Kidney (tissue), 14 donors: ENCODE data around the gene VPS35L. TPM values are rescaled to one million over a fixed set of nuclear protein-coding genes. Genes with fewer than 3 reads are reported as not detected.

Source experiments
- DNase-seq, 5 donors: peaks; one replicate each; pipeline ENCODE4 v3.0.0-alpha.2; 2013 to 2020
- FAIRE-seq: peaks from 2 replicates; lab custom pipeline; 2012; peaks lifted over from hg19 to GRCh38; lab: Jason Lieb, UNC
- H3K27ac ChIP-seq, 2 donors: one replicate each; pipeline ENCODE4 v1.7.0; 2013; ENCODE audit warnings: low read depth in 2 of 2, low read length in 2 of 2, inconsistent platforms in 1 of 2
- H3K27me3 ChIP-seq: one replicate; pipeline ENCODE4 v1.7.1; 2013; ENCODE audit warnings: low read length, inconsistent platforms; ENCODE audit not compliant: control insufficient read depth, insufficient read depth
- H3K36me3 ChIP-seq, 3 donors: one replicate each; pipeline versions ENCODE4 v1.7.0 to v1.7.1; 2013; ENCODE audit warnings: low read length in 3 of 3, control low read depth in 1 of 3, inconsistent platforms in 1 of 3; ENCODE audit not compliant: insufficient read depth in 3 of 3, control insufficient read depth in 2 of 3
- H3K4me1 ChIP-seq, 3 donors: one replicate each; pipeline versions ENCODE4 v1.7.0 to v1.7.1; 2013; ENCODE audit warnings: low read length in 3 of 3, inconsistent platforms in 1 of 3, low read depth in 1 of 3; ENCODE audit not compliant: control insufficient read depth in 2 of 3, insufficient read depth in 2 of 3
- H3K4me3 ChIP-seq, 3 donors: one replicate each; pipeline versions ENCODE4 v1.7.0 to v1.8.1; 2013; ENCODE audit warnings: low read length in 3 of 3, control low read depth in 1 of 3, inconsistent platforms in 1 of 3
- H3K9ac ChIP-seq, 3 donors: one replicate each; pipeline versions ENCODE4 v1.7.0 to v1.7.1; 2013; ENCODE audit warnings: low read length in 3 of 3, control low read depth in 1 of 3, inconsistent platforms in 1 of 3
- H3K9me3 ChIP-seq, 3 donors: one replicate each; pipeline versions ENCODE4 v1.7.0 to v1.7.1; 2013; ENCODE audit warnings: low read length in 3 of 3, control low read depth in 1 of 3, inconsistent platforms in 1 of 3; ENCODE audit not compliant: control insufficient read depth in 2 of 3, insufficient read depth in 1 of 3
- CTCF ChIP-seq: IDR thresholded peaks from 3 replicates; pipeline ENCODE4 v1.5.1; 2012; ENCODE audit warnings: mild to moderate bottlenecking, moderate library complexity, borderline replicate concordance; ENCODE audit not compliant: insufficient read depth; ENCODE audit errors: extremely low read depth
- intact Hi-C: fragments of 100-400 bp; cut with DNase I; formaldehyde crosslinking; loops from one replicate; pipeline ENCODE4 v1.11.1; 2022
- polyA plus RNA-seq: library from polyadenylated mRNA; stranded (reverse); fragments of 350-450 nt; fragmentation: Illumina TruSeq; extraction: RNeasy Lipid Tissue Mini Kit (QIAGEN cat#74804); gene quantifications from one replicate; pipeline ENCODE4 v1.2.3, GENCODE V29; 2014; ENCODE audit warnings: low read depth, low replicate concordance; ENCODE audit not compliant: insufficient read depth
- total RNA-seq: library from RNA; stranded (reverse); fragmentation: NEBNext Ultra II Directional; extraction: Animal tissue kit (Norgen Biotek cat#: 25700); gene quantifications from one replicate; pipeline ENCODE4 v1.2.1, GENCODE V29; 2021
- donor health status: control.
- donor health status: control.
- donor health status: control.
- donor health status: control.
- donor health status: control.
- donor health status: DM: yes; HTN: yes; CAD: no.
- donor health status: Normal renal cell carcinoma (clear cell type).

VPS35L gene
- total and polyA plus RNA-seq, 2 donors from 2014 or later = 42.4 to 63.5 TPM

GRCh38 chr16:19743816-19744159 is 188.3 kb downstream of the VPS35L start:
- Histone ChIP-seq H3K27ac (peak overlapping the region in 1 of 2 donors; percentile 39), H3K9me3 (no peaks in the 10 kb centered on the region), H3K9ac (no peak overlapping the region), H3K36me3 (peaks cover 0 to 2% (median 0%) of the 10 kb centered on the region in 3 donors), H3K27me3 (no peaks in the 10 kb centered on the region), H3K4me1 (peaks cover 6 to 12% (median 11%) of the 10 kb centered on the region in 3 donors), H3K4me3 (no peak overlapping the region)
- intact Hi-C loops = no loop called here
- no peak for TF ChIP-seq CTCF
- FAIRE-seq (no peak), DNase-seq (no peak)

GRCh38 chr16:19744670-19745069 is 189.2 kb downstream of the VPS35L start:
- FAIRE-seq = no peak
- Histone ChIP-seq H3K9me3 (no peaks in the 10 kb centered on the region), H3K4me1 (peaks cover 10 to 18% (median 17%) of the 10 kb centered on the region in 3 donors), H3K9ac (no peak overlapping the region), H3K4me3 (no peak overlapping the region), H3K27me3 (no peaks in the 10 kb centered on the region), H3K36me3 (peaks cover 0 to 2% (median 0%) of the 10 kb centered on the region in 3 donors), H3K27ac (peak overlapping the region in 1 of 2 donors; percentile 17)
- DNase-seq = no peak
- TF ChIP-seq CTCF = no peak
- intact Hi-C loops = no loop called here

- intact Hi-C loops = no loop called here
- Histone ChIP-seq H3K9ac (no peak overlapping the region), H3K27ac (peak overlapping the region in 1 of 2 donors; percentile 40), H3K9me3 (no peaks in the 10 kb centered on the region), H3K36me3 (no peaks in the 10 kb centered on the region), H3K4me1 (peaks cover 10 to 18% (median 17%) of the 10 kb centered on the region in 3 donors), H3K27me3 (no peaks in the 10 kb centered on the region), H3K4me3 (no peak overlapping the region)
- TF ChIP-seq CTCF = no peak
- DNase-seq = no peak
- FAIRE-seq = no peak
These were observed 189.9 kb downstream of the VPS35L start for GRCh38 chr16:19745286-19746010.

- Histone ChIP-seq H3K36me3 (no peaks in the 10 kb centered on the region), H3K9ac (no peak overlapping the region), H3K9me3 (no peaks in the 10 kb centered on the region), H3K4me1 (peaks cover 13 to 20% (median 17%) of the 10 kb centered on the region in 3 donors), H3K27ac (peak overlapping the region; percentile 42 to 43), H3K4me3 (no peak overlapping the region), H3K27me3 (no peaks in the 10 kb centered on the region)
- no peak for TF ChIP-seq CTCF
- FAIRE-seq (no peak), DNase-seq (no peak)
- intact Hi-C loops = no loop called here
These were observed 191.1 kb downstream of the VPS35L start for GRCh38 chr16:19746561-19746960.
